Coronary artery (tissue), 2 donors: Measurements from ENCODE around the gene DGKQ.

Experiments used
- DNase-seq: peaks from one replicate; pipeline ENCODE4 v3.0.0-alpha.2; 2017; ENCODE audit warnings: low spot score
- H3K27ac ChIP-seq, 2 donors: fragments of 200-600 bp; sonication (generic); one replicate each; pipeline ENCODE4 v1.5.1; 2016 to 2019
- H3K4me3 ChIP-seq: fragments of 200-600 bp; sonication (generic); 2 replicates; pipeline ENCODE4 v1.5.1; 2016; ENCODE audit warnings: mild to moderate bottlenecking, moderate library complexity
- TF ChIP-seq, protein P1 (sequence below): fragments of 200-600 bp; sonication (generic); IDR thresholded peaks from one replicate; pipeline ENCODE4 v1.5.1; 2019; ENCODE audit warnings: antibody characterized with exemption

The DGKQ gene

DNA sequence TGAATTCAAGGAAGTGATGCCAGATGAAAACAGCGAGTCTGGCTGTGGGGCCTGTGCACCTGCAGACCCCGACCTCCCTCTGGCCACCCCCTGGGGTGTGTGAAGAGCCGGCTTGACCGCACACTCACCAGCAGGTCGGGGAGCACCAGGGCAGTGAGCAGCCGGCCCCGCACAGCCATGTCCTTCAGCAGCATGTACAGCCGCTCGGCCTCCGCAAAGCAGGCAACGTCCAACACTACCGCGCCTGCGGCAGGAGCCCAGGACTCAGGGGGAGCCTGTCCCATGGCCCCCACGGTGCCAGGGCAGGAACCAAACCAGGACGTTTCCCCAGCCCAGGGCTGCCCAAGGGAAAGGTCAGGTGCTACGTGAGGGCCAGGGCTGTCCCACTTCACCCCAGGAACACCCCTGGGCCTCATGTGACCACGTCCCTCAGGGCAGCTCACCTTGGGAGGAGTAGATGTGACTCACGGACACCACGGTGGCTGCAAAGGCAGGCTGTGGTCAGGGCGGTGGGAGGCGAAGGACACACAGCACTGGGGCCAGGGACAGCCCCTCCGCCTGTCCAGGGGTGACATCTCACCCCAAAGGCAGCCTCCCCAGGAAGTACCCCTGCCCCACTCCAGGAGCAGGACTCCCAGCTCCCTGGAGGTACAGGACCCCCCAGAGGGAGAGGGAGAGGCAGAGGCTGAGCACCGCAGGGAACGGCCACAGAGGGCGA lies 8.2 kb downstream of the DGKQ start:
- TF ChIP-seq, protein P1, sequence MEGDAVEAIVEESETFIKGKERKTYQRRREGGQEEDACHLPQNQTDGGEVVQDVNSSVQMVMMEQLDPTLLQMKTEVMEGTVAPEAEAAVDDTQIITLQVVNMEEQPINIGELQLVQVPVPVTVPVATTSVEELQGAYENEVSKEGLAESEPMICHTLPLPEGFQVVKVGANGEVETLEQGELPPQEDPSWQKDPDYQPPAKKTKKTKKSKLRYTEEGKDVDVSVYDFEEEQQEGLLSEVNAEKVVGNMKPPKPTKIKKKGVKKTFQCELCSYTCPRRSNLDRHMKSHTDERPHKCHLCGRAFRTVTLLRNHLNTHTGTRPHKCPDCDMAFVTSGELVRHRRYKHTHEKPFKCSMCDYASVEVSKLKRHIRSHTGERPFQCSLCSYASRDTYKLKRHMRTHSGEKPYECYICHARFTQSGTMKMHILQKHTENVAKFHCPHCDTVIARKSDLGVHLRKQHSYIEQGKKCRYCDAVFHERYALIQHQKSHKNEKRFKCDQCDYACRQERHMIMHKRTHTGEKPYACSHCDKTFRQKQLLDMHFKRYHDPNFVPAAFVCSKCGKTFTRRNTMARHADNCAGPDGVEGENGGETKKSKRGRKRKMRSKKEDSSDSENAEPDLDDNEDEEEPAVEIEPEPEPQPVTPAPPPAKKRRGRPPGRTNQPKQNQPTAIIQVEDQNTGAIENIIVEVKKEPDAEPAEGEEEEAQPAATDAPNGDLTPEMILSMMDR = no peak
- no peak overlapping the region for H3K27ac ChIP-seq
- DNase-seq = no peak
- no peak overlapping the region for H3K4me3 ChIP-seq

DNA sequence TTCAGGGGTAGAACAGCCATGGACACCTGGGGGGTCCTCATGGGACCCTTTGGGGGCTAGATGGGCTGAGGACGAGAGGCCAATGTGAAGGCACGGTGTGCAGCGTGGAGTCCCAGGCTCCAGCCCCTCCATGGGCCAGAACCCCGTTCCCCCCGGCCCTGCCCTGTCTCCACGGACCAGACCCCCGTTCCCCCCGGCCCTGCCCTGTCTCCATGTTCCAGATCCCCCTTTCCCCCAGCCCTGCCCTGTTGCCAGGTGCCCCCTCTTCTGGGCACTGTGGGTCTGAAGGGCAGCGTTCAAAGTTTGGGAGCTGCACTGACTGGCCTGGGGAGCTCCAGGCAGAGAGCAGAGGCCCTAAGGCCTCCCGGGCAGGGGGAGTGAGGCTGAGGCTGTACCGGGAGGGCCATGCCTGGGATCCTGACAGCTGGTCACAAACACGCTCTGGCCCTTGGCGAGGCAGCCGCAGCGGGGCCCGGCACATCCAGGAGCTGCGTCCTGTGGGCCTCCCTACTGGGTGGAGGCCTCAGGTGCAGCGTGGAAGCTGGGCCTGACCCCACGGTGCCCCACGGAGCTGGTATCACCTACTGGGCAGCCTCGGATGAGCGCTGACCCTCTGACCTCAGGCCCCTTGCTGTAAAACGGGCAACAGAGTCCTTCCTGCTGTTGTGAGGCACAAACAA lies 8.9 kb downstream of the DGKQ start:
- H3K27ac ChIP-seq = no peak overlapping the region
- TF ChIP-seq, protein P1 = no peak
- no peak overlapping the region for H3K4me3 ChIP-seq
- DNase-seq = no peak

DNA sequence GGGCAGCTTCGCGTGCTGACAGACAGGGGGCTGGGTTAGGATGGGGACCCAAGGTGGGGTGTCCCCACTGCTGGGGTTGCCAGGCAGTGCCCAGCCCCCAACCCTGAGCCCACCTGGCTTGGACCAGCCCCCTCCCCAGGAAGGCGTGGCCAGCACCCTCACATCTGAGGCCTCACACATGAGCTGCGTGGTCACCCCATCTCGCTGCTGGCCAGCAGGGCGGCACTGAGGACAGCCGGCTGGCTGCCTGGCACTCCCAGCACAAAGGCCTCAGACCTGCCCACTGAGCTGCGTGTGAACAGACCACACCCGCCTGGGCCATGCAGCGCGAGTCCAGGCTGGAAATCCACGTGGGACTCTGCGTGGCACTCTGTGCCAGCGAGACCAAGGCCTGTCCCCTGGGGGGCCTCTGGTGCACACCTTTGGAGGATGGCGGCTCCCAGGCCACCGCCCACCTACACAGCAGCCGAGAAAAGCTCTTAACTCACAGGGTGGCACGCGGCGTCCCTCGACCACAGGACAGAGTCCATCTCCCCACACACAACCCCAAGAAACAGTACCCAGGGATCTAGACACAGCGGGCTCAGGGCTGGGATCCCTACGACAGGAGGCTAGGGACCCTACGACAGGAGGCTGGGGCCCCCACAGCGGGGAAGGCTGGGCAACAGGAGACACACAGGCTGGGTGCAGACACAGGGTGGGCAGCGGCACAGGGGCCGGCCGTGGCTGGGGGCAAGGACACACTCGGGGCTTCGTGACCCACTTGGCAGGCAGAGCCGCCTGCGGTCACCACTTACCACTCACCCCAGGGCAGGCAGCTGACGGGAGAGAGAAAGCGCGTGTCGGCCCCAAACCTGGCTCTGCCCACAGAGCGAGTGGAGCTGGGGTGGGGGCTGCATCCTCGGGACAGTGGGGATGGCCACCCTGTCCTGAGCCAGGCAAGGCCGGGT lies 9.8 kb downstream of the DGKQ start:
- Histone ChIP-seq H3K4me3 (no peak overlapping the region), H3K27ac (no peak overlapping the region)
- TF ChIP-seq, protein P1 = no peak
- DNase-seq = no peak

DNA sequence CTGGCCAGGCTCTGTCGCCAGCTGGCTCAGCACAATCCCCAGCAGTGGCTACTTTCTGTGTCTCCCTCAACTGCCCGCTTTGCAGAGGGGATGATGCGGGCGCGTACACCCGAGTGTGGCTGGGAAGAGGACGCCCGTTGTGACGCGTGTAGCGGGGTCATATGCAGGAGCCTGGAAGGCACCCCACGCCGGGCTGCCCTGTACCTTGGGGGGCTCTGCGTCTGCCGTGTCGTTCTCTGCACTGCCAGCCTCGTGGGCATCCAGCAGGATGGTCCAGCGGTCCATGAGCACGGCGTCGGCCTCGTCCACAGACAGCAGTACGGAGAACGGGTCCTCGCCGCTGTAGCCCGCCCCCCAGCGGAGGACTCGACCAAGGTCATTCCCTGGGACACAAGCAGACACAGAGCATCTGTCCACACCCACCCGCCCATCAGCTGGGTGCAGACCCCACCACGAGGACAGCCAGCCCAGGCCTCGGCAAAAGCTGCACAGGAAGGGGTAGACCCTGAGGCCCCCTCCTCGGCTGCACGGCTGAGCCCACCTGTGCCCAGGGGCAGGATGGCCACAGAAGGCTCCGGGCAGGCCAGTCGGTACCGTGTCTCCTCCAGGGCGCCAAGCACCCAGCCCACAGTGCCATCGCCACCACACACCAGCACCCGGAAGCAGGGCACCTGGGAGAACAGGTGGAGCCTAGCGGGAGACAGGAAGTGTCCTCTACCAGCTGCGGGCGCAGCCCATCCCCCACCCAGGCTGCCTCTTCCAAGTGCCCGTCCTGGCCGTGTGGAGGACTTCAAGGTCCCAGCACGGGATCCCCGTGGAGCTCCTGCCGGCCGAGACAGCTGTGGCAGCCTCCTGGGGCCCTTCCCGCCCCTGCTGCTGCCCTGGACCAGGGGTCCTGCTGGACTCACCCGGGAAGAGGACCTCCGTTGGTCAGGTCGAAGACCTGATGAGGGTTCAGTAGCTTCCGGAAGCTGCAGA lies 10.8 kb downstream of the DGKQ start:
- H3K27ac ChIP-seq = no peak overlapping the region
- no peak overlapping the region for H3K4me3 ChIP-seq
- no peak for DNase-seq
- TF ChIP-seq, protein P1 = no peak

DNA sequence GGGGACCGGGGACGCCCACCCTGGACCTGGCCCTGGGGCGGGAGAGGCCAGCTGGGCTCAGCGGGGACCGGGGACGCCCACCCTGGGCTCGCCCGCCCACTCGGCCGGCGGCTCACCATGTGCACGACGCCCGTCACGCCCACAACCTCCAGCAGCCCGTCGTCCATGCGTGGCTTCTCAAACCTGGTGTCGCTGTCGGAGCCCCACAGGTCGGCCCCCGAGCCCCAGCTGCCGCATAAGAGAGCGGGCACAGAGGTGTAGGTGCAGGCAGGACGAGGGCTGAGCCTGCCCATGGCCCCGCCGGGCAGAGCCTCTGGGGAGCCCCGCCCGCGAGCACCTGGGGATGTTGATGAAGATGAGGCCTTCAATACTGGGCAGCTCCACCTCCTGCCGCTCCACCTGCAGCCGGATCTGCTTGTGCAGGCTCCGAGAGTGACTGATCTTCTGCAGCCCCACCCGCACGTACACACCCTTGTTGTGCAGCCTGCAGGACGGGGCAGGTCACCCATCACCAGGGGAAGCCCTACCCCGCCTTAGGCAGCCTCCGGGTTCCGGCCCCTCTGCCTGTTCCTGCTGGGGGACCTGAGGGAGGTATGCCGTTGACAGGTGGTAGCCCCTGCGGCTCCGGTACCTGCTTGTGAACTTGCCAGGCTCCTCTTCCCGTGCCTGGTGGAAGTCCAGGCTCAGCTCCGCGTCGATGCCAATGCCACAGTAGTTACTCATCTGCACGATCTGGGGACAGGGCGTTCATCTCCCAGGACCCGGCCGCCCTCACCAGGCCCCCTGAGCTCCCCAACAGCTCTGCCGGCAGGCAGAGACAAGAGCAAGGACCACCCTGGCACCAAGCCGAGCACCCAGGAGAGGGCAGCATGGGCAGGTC lies 11.8 kb downstream of the DGKQ start:
- no peak overlapping the region for H3K27ac ChIP-seq
- TF ChIP-seq, protein P1 = no peak
- DNase-seq = no peak
- H3K4me3 ChIP-seq = no peak overlapping the region
